Activated CD4-positive, alpha-beta memory T cell treated with anti-CD3 and anti-CD28 coated beads, Interleukin-2, amount 10 ng/mL, durations not matched to agents 7 days and 5 days (primary cell): ENCODE results near the gene AP3B2. TPM values are rescaled to one million over a fixed set of nuclear protein-coding genes. Genes with fewer than 3 reads are reported as not detected.
A peak's percentile ranks its signal among the peaks of the same experiment; 100 is the strongest.
"Not testable (repeated sequence)": the region's sequence is repeated elsewhere in the genome, so short reads cannot be mapped to it uniquely, and the experiment has no call there.

Source experiments
- CTCF ChIA-PET: fragments of 350-600 bp; sonication (Branson Sonifier 250); formaldehyde crosslinking; loops from one replicate; lab custom pipeline; 2021; ENCODE audit warnings: antibody characterized with exemption, inconsistent platforms; lab: Charles Lee
- POLR2A ChIA-PET: fragments of 350-600 bp; sonication (Branson Sonifier 250); formaldehyde crosslinking; loops from one replicate; lab custom pipeline; 2021; ENCODE audit warnings: antibody characterized with exemption; lab: Charles Lee
- DNase-seq: peaks from one replicate; pipeline ENCODE4 v3.0.0-alpha.2; 2020
- H3K27ac Mint-ChIP-seq: one replicate; pipeline ENCODE4 v1.8.0; 2021; ENCODE audit warnings: mild to moderate bottlenecking, mixed read lengths
- H3K27me3 Mint-ChIP-seq: one replicate; pipeline ENCODE4 v1.8.0; 2021; ENCODE audit warnings: mixed read lengths
- H3K36me3 Mint-ChIP-seq: one replicate; pipeline ENCODE4 v1.8.0; 2021; ENCODE audit warnings: low read depth, mixed read lengths
- H3K4me1 Mint-ChIP-seq: one replicate; pipeline ENCODE4 v1.8.0; 2021; ENCODE audit warnings: mixed read lengths
- H3K4me3 Mint-ChIP-seq: one replicate; pipeline ENCODE4 v1.8.0; 2021; ENCODE audit warnings: mild to moderate bottlenecking, mixed read lengths
- H3K9me3 Mint-ChIP-seq: one replicate; pipeline ENCODE4 v1.8.0; 2021; ENCODE audit warnings: mixed read lengths
- total RNA-seq, 2 experiments: library from RNA; stranded (reverse); gene quantifications; one replicate each; pipeline ENCODE4 v1.2.3, GENCODE V29; 2021

The AP3B2 gene
- total RNA-seq, 2 experiments from 2014 or later = not detected

DNA sequence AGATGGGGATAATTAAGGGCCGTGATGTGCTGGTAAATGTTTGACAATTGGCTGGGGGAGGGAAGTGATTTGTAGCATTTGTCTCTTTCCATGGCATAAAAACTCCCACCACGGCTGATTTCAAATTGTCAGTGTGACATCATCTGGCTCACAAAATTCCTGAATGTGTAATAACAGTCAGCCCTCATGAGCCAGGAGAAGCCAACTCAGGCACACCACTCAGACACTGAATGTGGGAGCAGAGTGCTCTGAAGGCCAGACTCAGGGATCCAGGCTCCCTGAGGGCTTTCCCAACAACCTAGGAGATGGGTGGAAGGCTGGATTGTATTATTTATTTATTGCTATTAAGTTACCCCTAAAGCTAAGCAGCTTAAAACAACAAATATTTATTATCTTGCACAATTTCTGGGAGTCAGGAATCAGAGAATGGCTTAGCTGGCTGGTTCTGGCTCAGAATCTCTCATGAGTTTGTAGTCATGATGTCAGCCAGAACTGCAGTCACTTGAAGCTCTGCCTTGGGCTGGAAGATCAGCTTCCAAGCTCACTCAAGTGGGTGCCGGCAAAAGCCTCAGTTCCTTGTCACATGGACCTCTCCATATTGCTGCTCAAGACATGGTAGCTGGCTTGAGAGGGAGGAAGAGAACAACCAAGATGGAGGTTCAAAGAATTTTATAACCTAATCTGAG, 56.0 kb downstream of the AP3B2 start:
- Mint-ChIP-seq H3K9me3 (no peaks in the 10 kb centered on the region), H3K4me3 (no peak overlapping the region), H3K36me3 (no peaks in the 10 kb centered on the region), H3K27me3 (peaks cover 26% of the 10 kb centered on the region), H3K4me1 (no peaks in the 10 kb centered on the region), H3K27ac (no peak overlapping the region)
- CTCF ChIA-PET = no interaction called here
- POLR2A ChIA-PET = no interaction called here
- no peak for DNase-seq

DNA sequence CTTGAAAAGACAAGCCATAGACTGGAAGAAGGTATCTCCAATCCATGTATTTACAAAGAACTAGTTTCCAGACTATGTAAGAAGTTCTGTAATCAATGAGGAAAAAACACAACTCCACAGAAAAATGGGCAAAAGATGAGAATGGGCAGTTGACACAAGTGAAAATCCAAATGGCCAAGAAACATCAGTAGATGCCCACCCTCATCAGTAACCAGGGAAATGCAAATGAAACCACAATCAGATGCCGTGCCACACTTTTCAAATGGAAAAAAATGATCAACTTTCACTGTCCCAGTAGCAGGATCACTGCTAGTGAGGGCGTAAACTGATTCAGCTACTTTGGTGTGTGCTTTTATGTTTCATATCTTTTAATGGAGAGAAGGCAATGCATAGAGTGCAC, 58.0 kb downstream of the AP3B2 start:
- CTCF ChIA-PET = no interaction called here
- Mint-ChIP-seq H3K4me3 (no peak overlapping the region), H3K9me3 (no peaks in the 10 kb centered on the region), H3K27me3 (peaks cover 32% of the 10 kb centered on the region), H3K36me3 (no peaks in the 10 kb centered on the region), H3K4me1 (peaks cover 4% of the 10 kb centered on the region), H3K27ac (no peak overlapping the region)
- POLR2A ChIA-PET = no interaction called here
- DNase-seq = no peak

- peaks cover 40% of the 10 kb centered on the region for H3K27me3 Mint-ChIP-seq
- no peak overlapping the region for H3K27ac Mint-ChIP-seq
- POLR2A ChIA-PET = no interaction called here
- H3K4me3 Mint-ChIP-seq = no peak overlapping the region
- no peaks in the 10 kb centered on the region for H3K36me3 Mint-ChIP-seq
- CTCF ChIA-PET = no interaction called here
- H3K9me3 Mint-ChIP-seq = no peaks in the 10 kb centered on the region
- peaks cover 6% of the 10 kb centered on the region for H3K4me1 Mint-ChIP-seq
- DNase-seq = no peak
These were observed 59.5 kb downstream of the AP3B2 start for GRCh38 chr15:82650046-82650670.

GRCh38 chr15:82649226-82649999, 60.3 kb downstream of the AP3B2 start:
- no peak for DNase-seq
- Mint-ChIP-seq H3K27ac (no peak overlapping the region), H3K4me1 (peaks cover 6% of the 10 kb centered on the region), H3K4me3 (no peak overlapping the region), H3K9me3 (no peaks in the 10 kb centered on the region), H3K36me3 (no peaks in the 10 kb centered on the region), H3K27me3 (peaks cover 45% of the 10 kb centered on the region)
- ChIA-PET CTCF (no interaction called here), POLR2A (no interaction called here)

DNA sequence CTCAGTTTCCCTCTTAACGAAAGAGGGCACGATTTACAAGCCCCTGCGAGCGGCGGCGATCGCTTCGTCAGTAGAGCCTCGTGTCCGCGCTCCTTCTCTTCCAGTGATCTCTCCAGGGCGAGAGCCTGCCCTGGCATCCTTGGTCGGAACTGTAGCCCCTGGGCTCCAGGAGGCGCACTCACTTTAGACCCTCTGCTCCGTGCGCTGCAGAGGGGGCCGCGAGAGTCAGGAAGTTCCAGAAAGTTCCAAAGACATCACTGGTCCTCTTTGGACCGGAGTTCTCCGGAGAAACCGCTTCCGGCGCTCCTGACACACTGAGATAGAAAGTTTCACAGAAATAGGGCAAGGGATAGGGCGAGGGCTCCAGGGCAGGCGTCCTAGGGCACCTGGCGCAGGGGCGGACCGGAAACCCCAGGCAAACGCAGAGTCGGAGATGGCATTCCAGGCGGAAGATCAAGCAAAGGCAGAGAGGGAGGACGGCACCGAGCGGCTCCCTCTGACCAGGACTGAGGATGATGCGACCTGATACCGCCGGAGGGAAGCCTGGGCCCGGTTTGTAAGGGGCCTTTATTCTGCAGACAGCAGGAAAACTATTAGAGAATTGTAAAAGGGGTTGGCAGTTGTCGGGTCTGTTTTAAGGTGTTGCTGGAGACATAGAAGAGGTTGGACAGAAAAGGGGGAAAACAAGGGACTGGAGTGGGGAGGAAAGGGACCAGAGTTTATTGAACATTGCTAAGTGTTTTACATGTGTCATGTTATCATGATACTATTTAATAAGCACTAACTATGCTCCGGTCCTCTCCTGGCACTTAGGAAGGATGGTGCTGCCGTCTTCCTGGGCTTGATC, 61.2 kb downstream of the AP3B2 start:
- ChIA-PET CTCF (no interaction called here), POLR2A (no interaction called here)
- H3K4me1 Mint-ChIP-seq = peaks cover 6% of the 10 kb centered on the region

DNA sequence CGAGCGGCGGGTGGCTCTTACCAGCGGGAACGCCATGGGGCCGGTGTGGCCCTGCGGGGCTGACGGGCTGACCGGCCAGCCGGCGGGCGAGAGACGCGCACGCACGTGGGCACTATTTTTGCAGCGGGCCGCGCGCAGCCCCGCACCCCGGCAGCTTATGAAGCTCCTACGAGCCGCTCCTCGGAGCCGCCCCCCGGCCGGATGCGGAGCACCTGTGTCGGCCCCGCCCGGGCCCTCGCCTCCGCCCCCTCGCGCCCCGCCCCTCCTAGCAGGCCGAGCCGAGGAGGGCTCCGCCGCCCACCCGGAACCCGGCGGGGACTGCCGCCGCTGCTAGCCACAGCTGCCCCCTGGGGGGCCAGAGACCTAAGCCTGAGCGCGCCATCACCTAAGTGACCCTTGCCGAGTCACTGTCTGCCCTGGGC, 61.8 kb downstream of the AP3B2 start:
- no peak overlapping the region for H3K27ac Mint-ChIP-seq
- H3K27me3 Mint-ChIP-seq = peaks cover 50% of the 10 kb centered on the region
- POLR2A ChIA-PET = no interaction called here
- no peaks in the 10 kb centered on the region for H3K36me3 Mint-ChIP-seq
- DNase-seq = peak; percentile 20
- CTCF ChIA-PET = no interaction called here
- no peak overlapping the region for H3K4me3 Mint-ChIP-seq
- no peaks in the 10 kb centered on the region for H3K9me3 Mint-ChIP-seq
- H3K4me1 Mint-ChIP-seq = peaks cover 6% of the 10 kb centered on the region

More for the DNA sequence above, 61.2 kb downstream of the AP3B2 start:
- Mint-ChIP-seq H3K27me3 (peaks cover 46% of the 10 kb centered on the region), H3K27ac (no peak overlapping the region), H3K9me3 (no peaks in the 10 kb centered on the region), H3K4me3 (peak overlapping the region; percentile 21), H3K36me3 (no peaks in the 10 kb centered on the region)
- no peak for DNase-seq

DNA sequence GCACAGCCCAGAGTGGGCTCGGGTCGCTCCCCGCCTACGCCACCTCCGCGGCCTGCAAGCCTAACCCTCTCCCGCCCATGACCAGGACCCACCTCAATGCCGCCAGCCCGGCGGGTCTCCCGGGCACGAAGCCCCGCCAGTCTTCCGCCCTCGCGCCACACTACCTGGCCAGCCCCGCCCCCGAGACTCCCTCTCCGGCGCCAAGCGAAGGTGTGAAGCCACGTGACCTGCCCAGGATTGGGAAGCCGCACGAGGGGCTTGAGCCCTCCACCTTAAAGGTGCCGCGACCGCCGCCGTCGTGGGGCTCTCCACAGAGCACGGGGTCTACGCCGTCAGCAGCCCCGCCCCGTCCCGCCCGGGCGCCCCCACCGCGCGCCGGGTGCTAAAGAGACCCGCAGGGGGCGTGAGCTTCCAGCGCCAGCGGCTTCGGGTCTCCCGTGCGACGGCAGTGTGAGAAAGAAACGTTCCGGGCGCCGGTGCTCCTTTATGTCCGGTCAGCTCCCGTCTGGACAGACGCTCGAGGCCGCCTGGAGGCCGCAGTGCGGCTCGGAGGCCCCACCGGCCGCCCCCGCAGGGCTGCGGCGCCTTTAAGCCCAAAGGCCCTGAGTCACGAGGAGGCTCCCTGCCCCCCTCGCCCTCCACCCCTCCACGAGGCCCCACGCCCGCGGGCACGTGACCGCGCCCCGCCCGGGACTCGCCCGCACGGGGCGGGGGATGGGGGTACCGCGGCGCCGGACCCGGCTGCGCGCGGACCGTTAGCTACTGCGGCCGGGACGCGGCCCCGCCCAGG, 62.4 kb downstream of the AP3B2 start, which contains the start of gene CPEB1:
TSS of gene CPEB1 (minus strand) at position 319 of the 790 bp plus-strand sequence. CDS start 18,904 bp downstream, outside the sequence.
- Mint-ChIP-seq H3K9me3 (no peaks in the 10 kb centered on the region), H3K36me3 (no peaks in the 10 kb centered on the region), H3K27me3 (peaks cover 52% of the 10 kb centered on the region), H3K4me3 (no peak within 1 kb of the TSS), H3K4me1 (peaks cover 6% of the 10 kb centered on the region), H3K27ac (no peak within 1 kb of the TSS)
- POLR2A ChIA-PET = no interaction called here
- CTCF ChIA-PET = no interaction called here
- DNase-seq = no peak

- Mint-ChIP-seq H3K4me3 (no peak overlapping the region), H3K36me3 (no peaks in the 10 kb centered on the region), H3K27ac (no peak overlapping the region), H3K4me1 (peaks cover 6% of the 10 kb centered on the region), H3K27me3 (peaks cover 51% of the 10 kb centered on the region), H3K9me3 (no peaks in the 10 kb centered on the region)
- ChIA-PET POLR2A (no interaction called here), CTCF (no interaction called here)
- no peak for DNase-seq
These were observed 63.2 kb downstream of the AP3B2 start for GRCh38 chr15:82646250-82647044.

DNA sequence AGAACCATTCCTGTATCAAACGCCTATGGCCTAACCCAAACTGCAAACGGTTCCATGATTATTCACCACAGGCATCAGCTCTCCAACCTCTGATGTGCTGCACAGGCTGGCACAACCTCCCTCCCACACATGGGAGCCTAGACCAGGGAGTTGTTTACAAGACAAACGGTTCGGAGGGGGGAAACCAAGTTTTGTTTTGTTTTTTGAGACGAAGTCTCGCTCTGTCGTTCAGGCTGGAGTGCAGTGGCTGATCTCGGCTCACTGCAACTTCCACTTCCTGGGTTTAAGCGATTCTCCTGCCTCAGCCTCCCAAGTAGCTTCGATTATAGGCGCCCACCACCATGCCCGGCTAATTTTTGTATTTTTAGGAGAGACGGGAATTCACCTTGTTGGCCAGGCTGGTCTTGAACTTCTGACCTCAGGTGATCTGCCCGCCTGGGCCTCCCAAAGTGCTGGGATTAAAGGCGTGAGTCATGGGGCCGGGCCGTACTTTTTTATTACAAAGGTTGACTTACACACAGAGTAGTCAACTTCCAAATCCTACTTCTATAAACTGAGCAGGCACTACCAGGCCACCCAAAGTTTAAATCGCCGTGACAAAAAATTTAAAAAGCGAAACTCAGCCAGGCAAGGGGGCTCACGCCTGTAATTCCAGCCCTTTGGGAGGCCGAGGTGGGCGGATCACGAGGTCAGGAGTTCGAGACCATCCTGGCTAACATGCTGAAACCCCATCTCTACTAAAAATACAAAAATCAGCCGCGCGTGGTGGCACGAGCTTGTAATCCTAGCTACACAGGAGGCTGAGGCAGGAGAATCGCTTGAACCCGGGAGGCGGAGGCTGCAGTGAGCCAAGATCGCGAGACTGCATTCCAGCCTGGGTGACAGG, 64.5 kb downstream of the AP3B2 start:
- H3K9me3 Mint-ChIP-seq, H3K4me3 Mint-ChIP-seq, H3K27ac Mint-ChIP-seq, H3K4me1 Mint-ChIP-seq, H3K36me3 Mint-ChIP-seq, POLR2A ChIA-PET, CTCF ChIA-PET, DNase-seq: not testable (repeated sequence)
- peaks cover 60% of the 10 kb centered on the region for H3K27me3 Mint-ChIP-seq

DNA sequence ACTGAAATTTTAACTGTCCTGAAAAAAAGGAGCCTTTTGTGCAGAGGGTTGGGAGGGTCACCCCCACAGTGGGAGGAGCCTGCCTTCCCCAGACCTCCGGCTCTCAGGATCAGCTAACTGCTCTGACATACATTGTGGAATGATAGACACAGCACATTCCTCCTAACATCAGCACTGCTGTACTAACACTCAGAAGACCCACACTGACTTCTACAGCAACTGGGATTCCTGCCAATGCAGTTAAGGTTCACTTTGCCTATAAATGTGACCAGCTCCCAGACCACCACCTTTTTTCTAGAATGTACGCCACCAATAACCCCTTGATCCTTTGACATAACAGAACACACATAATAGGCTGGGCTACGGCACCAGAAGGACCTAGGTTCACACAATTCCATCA, 65.7 kb downstream of the AP3B2 start:
- Mint-ChIP-seq H3K27me3 (peaks cover 62% of the 10 kb centered on the region), H3K4me1 (peaks cover 6% of the 10 kb centered on the region), H3K36me3 (no peaks in the 10 kb centered on the region), H3K4me3 (no peak overlapping the region), H3K27ac (no peak overlapping the region), H3K9me3 (no peaks in the 10 kb centered on the region)
- CTCF ChIA-PET = no interaction called here
- POLR2A ChIA-PET = no interaction called here
- DNase-seq = no peak

- Mint-ChIP-seq H3K9me3 (no peaks in the 10 kb centered on the region), H3K27ac (no peak overlapping the region), H3K4me1 (peaks cover 2% of the 10 kb centered on the region), H3K4me3 (no peak overlapping the region), H3K27me3 (peaks cover 57% of the 10 kb centered on the region), H3K36me3 (no peaks in the 10 kb centered on the region)
- DNase-seq = no peak
- ChIA-PET POLR2A (no interaction called here), CTCF (no interaction called here)
These were observed 67.0 kb downstream of the AP3B2 start for GRCh38 chr15:82642656-82643055.
